Measurements from ENCODE around the gene BACE1. TPM values are rescaled to one million over a fixed set of nuclear protein-coding genes. Genes with fewer than 3 reads are reported as not detected.

Gene BACE1
- total RNA-seq, 1 experiment from 2014 or later, result 8.5 TPM

DNA sequence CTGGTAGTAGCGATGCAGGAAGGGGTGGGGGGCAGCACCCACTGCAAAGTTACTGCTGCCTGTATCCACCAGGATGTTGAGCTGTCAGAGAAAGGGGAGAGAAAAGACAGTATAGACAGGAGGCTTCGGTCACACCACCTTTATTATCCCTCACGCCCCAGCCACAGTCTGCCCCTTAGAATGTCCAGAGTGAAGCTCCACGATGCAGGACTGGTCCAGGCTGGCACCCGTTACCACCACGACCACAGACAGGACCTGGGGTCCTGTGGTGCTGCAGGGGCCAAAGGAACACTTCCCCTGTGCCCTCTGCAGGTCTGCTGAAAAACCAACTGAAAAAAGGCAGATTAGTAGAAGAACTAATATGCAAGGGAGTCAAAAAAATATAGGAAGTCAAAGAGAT, 19.2 kb downstream of the BACE1 start:
- DNase-seq (ENCODE audit: low spot score) (no peak), ATAC-seq (no peak)
- Mint-ChIP-seq H3K9me3 (no peaks in the 10 kb centered on the region), H3K36me3 (no peaks in the 10 kb centered on the region), H3K4me1 (peaks cover 19% of the 10 kb centered on the region), H3K27me3 (ENCODE audit: low read depth) (no peaks in the 10 kb centered on the region; the same call in 1 of the 2 replicates), H3K27ac (no peak overlapping the region), H3K4me3 (no peak overlapping the region)
- ChIA-PET POLR2A (no interaction called here), CTCF (interaction anchor here (0.6 to 1.0 kb wide), 2 partner anchors 29 to 129 kb away, joined by 3 to 5 read pairs; no protein-coding TSS in a partner anchor)
- TF ChIP-seq SMAD4 (CRISPR knock-in tag; IDR thresholded peaks at IDR 0.05), result no peak

GRCh38 chr11:117295438-117296137, 20.5 kb downstream of the BACE1 start:
- DNase-seq (ENCODE audit: low spot score) (no peak), ATAC-seq (no peak)
- no peaks in the 10 kb centered on the region for H3K27me3 Mint-ChIP-seq (ENCODE audit: low read depth)
- peaks cover 9% of the 10 kb centered on the region for H3K36me3 Mint-ChIP-seq
- H3K4me1 Mint-ChIP-seq, result peaks cover 15% of the 10 kb centered on the region
- no peak overlapping the region for H3K4me3 Mint-ChIP-seq
- CTCF ChIA-PET, result no interaction called here
- no peaks in the 10 kb centered on the region for H3K9me3 Mint-ChIP-seq
- TF ChIP-seq, protein P1, sequence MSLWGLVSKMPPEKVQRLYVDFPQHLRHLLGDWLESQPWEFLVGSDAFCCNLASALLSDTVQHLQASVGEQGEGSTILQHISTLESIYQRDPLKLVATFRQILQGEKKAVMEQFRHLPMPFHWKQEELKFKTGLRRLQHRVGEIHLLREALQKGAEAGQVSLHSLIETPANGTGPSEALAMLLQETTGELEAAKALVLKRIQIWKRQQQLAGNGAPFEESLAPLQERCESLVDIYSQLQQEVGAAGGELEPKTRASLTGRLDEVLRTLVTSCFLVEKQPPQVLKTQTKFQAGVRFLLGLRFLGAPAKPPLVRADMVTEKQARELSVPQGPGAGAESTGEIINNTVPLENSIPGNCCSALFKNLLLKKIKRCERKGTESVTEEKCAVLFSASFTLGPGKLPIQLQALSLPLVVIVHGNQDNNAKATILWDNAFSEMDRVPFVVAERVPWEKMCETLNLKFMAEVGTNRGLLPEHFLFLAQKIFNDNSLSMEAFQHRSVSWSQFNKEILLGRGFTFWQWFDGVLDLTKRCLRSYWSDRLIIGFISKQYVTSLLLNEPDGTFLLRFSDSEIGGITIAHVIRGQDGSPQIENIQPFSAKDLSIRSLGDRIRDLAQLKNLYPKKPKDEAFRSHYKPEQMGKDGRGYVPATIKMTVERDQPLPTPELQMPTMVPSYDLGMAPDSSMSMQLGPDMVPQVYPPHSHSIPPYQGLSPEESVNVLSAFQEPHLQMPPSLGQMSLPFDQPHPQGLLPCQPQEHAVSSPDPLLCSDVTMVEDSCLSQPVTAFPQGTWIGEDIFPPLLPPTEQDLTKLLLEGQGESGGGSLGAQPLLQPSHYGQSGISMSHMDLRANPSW (CRISPR knock-in tag; conservative IDR thresholded peaks at IDR 0.05; ENCODE audit: low read depth), result no peak
- no peak for TF ChIP-seq ZNF263 (CRISPR knock-in tag; IDR thresholded peaks at IDR 0.05; ENCODE audit: low read depth)
- TF ChIP-seq, protein P2, sequence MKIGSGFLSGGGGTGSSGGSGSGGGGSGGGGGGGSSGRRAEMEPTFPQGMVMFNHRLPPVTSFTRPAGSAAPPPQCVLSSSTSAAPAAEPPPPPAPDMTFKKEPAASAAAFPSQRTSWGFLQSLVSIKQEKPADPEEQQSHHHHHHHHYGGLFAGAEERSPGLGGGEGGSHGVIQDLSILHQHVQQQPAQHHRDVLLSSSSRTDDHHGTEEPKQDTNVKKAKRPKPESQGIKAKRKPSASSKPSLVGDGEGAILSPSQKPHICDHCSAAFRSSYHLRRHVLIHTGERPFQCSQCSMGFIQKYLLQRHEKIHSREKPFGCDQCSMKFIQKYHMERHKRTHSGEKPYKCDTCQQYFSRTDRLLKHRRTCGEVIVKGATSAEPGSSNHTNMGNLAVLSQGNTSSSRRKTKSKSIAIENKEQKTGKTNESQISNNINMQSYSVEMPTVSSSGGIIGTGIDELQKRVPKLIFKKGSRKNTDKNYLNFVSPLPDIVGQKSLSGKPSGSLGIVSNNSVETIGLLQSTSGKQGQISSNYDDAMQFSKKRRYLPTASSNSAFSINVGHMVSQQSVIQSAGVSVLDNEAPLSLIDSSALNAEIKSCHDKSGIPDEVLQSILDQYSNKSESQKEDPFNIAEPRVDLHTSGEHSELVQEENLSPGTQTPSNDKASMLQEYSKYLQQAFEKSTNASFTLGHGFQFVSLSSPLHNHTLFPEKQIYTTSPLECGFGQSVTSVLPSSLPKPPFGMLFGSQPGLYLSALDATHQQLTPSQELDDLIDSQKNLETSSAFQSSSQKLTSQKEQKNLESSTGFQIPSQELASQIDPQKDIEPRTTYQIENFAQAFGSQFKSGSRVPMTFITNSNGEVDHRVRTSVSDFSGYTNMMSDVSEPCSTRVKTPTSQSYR (CRISPR knock-in tag; IDR thresholded peaks at IDR 0.05), result no peak
- TF ChIP-seq, protein P3, sequence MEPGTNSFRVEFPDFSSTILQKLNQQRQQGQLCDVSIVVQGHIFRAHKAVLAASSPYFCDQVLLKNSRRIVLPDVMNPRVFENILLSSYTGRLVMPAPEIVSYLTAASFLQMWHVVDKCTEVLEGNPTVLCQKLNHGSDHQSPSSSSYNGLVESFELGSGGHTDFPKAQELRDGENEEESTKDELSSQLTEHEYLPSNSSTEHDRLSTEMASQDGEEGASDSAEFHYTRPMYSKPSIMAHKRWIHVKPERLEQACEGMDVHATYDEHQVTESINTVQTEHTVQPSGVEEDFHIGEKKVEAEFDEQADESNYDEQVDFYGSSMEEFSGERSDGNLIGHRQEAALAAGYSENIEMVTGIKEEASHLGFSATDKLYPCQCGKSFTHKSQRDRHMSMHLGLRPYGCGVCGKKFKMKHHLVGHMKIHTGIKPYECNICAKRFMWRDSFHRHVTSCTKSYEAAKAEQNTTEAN (CRISPR knock-in tag; IDR thresholded peaks at IDR 0.05), result no peak
- TF ChIP-seq MAX (CRISPR knock-in tag; IDR thresholded peaks at IDR 0.05), result no peak
- TF ChIP-seq, protein P4, sequence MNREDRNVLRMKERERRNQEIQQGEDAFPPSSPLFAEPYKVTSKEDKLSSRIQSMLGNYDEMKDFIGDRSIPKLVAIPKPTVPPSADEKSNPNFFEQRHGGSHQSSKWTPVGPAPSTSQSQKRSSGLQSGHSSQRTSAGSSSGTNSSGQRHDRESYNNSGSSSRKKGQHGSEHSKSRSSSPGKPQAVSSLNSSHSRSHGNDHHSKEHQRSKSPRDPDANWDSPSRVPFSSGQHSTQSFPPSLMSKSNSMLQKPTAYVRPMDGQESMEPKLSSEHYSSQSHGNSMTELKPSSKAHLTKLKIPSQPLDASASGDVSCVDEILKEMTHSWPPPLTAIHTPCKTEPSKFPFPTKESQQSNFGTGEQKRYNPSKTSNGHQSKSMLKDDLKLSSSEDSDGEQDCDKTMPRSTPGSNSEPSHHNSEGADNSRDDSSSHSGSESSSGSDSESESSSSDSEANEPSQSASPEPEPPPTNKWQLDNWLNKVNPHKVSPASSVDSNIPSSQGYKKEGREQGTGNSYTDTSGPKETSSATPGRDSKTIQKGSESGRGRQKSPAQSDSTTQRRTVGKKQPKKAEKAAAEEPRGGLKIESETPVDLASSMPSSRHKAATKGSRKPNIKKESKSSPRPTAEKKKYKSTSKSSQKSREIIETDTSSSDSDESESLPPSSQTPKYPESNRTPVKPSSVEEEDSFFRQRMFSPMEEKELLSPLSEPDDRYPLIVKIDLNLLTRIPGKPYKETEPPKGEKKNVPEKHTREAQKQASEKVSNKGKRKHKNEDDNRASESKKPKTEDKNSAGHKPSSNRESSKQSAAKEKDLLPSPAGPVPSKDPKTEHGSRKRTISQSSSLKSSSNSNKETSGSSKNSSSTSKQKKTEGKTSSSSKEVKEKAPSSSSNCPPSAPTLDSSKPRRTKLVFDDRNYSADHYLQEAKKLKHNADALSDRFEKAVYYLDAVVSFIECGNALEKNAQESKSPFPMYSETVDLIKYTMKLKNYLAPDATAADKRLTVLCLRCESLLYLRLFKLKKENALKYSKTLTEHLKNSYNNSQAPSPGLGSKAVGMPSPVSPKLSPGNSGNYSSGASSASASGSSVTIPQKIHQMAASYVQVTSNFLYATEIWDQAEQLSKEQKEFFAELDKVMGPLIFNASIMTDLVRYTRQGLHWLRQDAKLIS (CRISPR knock-in tag; IDR thresholded peaks at IDR 0.05; ENCODE audit: borderline replicate concordance), result no peak
- H3K27ac Mint-ChIP-seq, result no peak overlapping the region
- POLR2A ChIA-PET, result interaction anchor here (0.6 kb wide), 1 partner anchor 324 kb away, joined by 6 read pairs; no protein-coding TSS in a partner anchor

- ATAC-seq, result no peak
- peak overlapping the region; percentile 12 for H3K27ac Mint-ChIP-seq
- CTCF ChIA-PET, result no interaction called here
- TF ChIP-seq ZNF219 (CRISPR knock-in tag; IDR thresholded peaks at IDR 0.05; ENCODE audit: borderline replicate concordance) (no peak), ZNF512 (CRISPR knock-in tag; IDR thresholded peaks at IDR 0.05; ENCODE audit: borderline replicate concordance) (no peak), MXD4 (CRISPR knock-in tag; IDR thresholded peaks at IDR 0.05; ENCODE audit: borderline replicate concordance) (no peak), JUN (CRISPR knock-in tag; IDR thresholded peaks at IDR 0.05) (no peak), ZNF423 (CRISPR knock-in tag; IDR thresholded peaks at IDR 0.05) (no peak), EMX1 (CRISPR knock-in tag; IDR thresholded peaks at IDR 0.05) (no peak), NR2C2 (CRISPR knock-in tag; IDR thresholded peaks at IDR 0.05) (no peak), ZNF396 (CRISPR knock-in tag; IDR thresholded peaks at IDR 0.05; ENCODE audit: borderline replicate concordance) (no peak)
- TF ChIP-seq, protein P5, sequence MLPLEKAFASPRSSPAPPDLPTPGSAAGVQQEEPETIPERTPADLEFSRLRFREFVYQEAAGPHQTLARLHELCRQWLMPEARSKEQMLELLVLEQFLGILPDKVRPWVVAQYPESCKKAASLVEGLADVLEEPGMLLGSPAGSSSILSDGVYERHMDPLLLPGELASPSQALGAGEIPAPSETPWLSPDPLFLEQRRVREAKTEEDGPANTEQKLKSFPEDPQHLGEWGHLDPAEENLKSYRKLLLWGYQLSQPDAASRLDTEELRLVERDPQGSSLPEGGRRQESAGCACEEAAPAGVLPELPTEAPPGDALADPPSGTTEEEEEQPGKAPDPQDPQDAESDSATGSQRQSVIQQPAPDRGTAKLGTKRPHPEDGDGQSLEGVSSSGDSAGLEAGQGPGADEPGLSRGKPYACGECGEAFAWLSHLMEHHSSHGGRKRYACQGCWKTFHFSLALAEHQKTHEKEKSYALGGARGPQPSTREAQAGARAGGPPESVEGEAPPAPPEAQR (CRISPR knock-in tag; IDR thresholded peaks at IDR 0.05), result no peak
These were observed 23.4 kb downstream of the BACE1 start for GRCh38 chr11:117292616-117293015.

More at GRCh38 chr11:117292616-117293015, 23.4 kb downstream of the BACE1 start:
- H3K4me3 Mint-ChIP-seq, result no peak overlapping the region
- no peaks in the 10 kb centered on the region; the same call in 1 of the 2 replicates for H3K4me1 Mint-ChIP-seq
- no peaks in the 10 kb centered on the region for H3K27me3 Mint-ChIP-seq (ENCODE audit: low read depth)
- no peak for DNase-seq (ENCODE audit: low spot score)
- peaks cover 21% of the 10 kb centered on the region for H3K36me3 Mint-ChIP-seq
- POLR2A ChIA-PET, result no interaction called here
- H3K9me3 Mint-ChIP-seq, result no peaks in the 10 kb centered on the region

Measured in WTC11 (cell line).